ENCODE data around the gene NEDD9. TPM values are rescaled to one million over a fixed set of nuclear protein-coding genes. Genes with fewer than 3 reads are reported as not detected.

The NEDD9 gene
- polyA plus RNA-seq, 1 of the 3 experiments (the other 2 are of a cell fraction), result 7.4 TPM

DNA sequence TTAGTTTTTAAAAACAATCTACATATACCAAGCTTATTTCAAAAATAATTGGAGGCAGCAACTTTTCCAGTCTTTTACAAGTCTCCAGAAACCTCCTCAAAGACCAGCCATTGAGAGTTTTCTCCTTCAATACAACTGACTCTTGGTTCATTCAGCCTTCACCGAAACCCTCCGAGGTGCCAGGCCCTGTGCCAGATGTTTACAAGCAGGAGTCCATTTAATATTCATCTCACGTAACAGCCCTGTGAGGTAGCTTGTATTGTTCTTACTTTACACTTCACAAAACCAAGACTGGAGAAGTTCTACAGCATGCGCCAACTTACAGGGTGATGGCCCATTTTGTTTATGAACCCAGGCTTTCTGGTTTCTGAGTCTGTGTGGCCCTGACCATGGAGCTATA, 5.5 kb upstream of the NEDD9 start:
- H3K9me3 ChIP-seq, result no peaks in the 10 kb centered on the region
- H3K27me3 ChIP-seq (ENCODE audit: insufficient read depth), result no peaks in the 10 kb centered on the region
- H3K9ac ChIP-seq, result no peak overlapping the region
- H3K4me2 ChIP-seq, result no peak overlapping the region
- POLR2A ChIA-PET, result no interaction called here
- H3K9me2 ChIP-seq, result no peaks in the 10 kb centered on the region
- CTCF ChIA-PET, result interaction anchor here (1.3 to 1.7 kb wide), 3 partner anchors 9 to 258 kb away, joined by 3 to 5 read pairs (median 4); no protein-coding TSS in a partner anchor
- H3K79me2 ChIP-seq (ENCODE audit: insufficient read depth), result no peaks in the 10 kb centered on the region
- H4K20me1 ChIP-seq (ENCODE audit: insufficient read depth), result no peaks in the 10 kb centered on the region
- WGBS (ENCODE audit: low lambda C conversion rate), result 95% methylated on average over 4 of the region's 4 CpGs
- no peaks in the 10 kb centered on the region for H3K36me3 ChIP-seq (replicated peaks in 1 of 2; ENCODE audit: control insufficient read depth in 1 of 2, insufficient read depth in 2 of 2, low read length in 1 of 2)
- H3K4me1 ChIP-seq (ENCODE audit: control insufficient read depth in 1 of 2, insufficient read depth in 2 of 2, low read depth in 1 of 2, low read length in 1 of 2), result peaks cover 23 to 30% of the 10 kb centered on the region in 2 experiments; a peak in 3 of 4 replicates
- no peak overlapping the region for H2AFZ ChIP-seq (ENCODE audit: low read depth)
- H3K4me3 ChIP-seq (ENCODE audit: low read depth in 2 of 2, low read length in 1 of 2), result no peak overlapping the region
- TF ChIP-seq MEF2A (IDR thresholded peaks at IDR 0.05; ENCODE audit: borderline replicate concordance, low read depth), result no peak
- TF ChIP-seq, protein P1, sequence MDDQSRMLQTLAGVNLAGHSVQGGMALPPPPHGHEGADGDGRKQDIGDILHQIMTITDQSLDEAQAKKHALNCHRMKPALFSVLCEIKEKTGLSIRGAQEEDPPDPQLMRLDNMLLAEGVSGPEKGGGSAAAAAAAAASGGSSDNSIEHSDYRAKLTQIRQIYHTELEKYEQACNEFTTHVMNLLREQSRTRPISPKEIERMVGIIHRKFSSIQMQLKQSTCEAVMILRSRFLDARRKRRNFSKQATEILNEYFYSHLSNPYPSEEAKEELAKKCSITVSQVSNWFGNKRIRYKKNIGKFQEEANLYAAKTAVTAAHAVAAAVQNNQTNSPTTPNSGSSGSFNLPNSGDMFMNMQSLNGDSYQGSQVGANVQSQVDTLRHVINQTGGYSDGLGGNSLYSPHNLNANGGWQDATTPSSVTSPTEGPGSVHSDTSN (IDR thresholded peaks at IDR 0.05), result no peak
- no peak for TF ChIP-seq CHD2 (IDR thresholded peaks at IDR 0.05; ENCODE audit: low read length, partially characterized antibody)
- TF ChIP-seq NFIC (IDR thresholded peaks at IDR 0.05; ENCODE audit: borderline replicate concordance), result no peak
- TF ChIP-seq MXI1 (IDR thresholded peaks at IDR 0.05; ENCODE audit: low read depth, low read length), result no peak
- TF ChIP-seq GABPA (IDR thresholded peaks at IDR 0.05; ENCODE audit: low read depth), result no peak
- TF ChIP-seq, protein P2, sequence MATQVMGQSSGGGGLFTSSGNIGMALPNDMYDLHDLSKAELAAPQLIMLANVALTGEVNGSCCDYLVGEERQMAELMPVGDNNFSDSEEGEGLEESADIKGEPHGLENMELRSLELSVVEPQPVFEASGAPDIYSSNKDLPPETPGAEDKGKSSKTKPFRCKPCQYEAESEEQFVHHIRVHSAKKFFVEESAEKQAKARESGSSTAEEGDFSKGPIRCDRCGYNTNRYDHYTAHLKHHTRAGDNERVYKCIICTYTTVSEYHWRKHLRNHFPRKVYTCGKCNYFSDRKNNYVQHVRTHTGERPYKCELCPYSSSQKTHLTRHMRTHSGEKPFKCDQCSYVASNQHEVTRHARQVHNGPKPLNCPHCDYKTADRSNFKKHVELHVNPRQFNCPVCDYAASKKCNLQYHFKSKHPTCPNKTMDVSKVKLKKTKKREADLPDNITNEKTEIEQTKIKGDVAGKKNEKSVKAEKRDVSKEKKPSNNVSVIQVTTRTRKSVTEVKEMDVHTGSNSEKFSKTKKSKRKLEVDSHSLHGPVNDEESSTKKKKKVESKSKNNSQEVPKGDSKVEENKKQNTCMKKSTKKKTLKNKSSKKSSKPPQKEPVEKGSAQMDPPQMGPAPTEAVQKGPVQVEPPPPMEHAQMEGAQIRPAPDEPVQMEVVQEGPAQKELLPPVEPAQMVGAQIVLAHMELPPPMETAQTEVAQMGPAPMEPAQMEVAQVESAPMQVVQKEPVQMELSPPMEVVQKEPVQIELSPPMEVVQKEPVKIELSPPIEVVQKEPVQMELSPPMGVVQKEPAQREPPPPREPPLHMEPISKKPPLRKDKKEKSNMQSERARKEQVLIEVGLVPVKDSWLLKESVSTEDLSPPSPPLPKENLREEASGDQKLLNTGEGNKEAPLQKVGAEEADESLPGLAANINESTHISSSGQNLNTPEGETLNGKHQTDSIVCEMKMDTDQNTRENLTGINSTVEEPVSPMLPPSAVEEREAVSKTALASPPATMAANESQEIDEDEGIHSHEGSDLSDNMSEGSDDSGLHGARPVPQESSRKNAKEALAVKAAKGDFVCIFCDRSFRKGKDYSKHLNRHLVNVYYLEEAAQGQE (IDR thresholded peaks at IDR 0.05; ENCODE audit: low read depth, low read length), result no peak
- TF ChIP-seq EZH2phosphoT487 (IDR thresholded peaks at IDR 0.05; ENCODE audit: borderline replicate concordance, low read depth), result no peak
- TF ChIP-seq NRF1 (IDR thresholded peaks at IDR 0.05; ENCODE audit: low read depth, low read length), result no peak
- TF ChIP-seq, protein P3, sequence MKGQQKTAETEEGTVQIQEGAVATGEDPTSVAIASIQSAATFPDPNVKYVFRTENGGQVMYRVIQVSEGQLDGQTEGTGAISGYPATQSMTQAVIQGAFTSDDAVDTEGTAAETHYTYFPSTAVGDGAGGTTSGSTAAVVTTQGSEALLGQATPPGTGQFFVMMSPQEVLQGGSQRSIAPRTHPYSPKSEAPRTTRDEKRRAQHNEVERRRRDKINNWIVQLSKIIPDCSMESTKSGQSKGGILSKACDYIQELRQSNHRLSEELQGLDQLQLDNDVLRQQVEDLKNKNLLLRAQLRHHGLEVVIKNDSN (IDR thresholded peaks at IDR 0.05; ENCODE audit: borderline replicate concordance, low read depth), result no peak
- no peak for TF ChIP-seq POLR2AphosphoS5 (IDR thresholded peaks at IDR 0.05; ENCODE audit: low read depth, low read length)
- peaks cover under 1% of the 10 kb centered on the region for H3F3A ChIP-seq (replicated peaks; ENCODE audit: insufficient read depth)
- H3K27ac ChIP-seq (ENCODE audit: low read depth in 2 of 2, low read length in 1 of 2), result no peak overlapping the region
- no peak for DNase-seq

GRCh38 chr6:11237428-11237827, 5.0 kb upstream of the NEDD9 start:
- no peaks in the 10 kb centered on the region for H4K20me1 ChIP-seq (ENCODE audit: insufficient read depth)
- TF ChIP-seq RFX5 (IDR thresholded peaks at IDR 0.05; ENCODE audit: low read length), result no peak
- TF ChIP-seq EZH2phosphoT487 (IDR thresholded peaks at IDR 0.05; ENCODE audit: borderline replicate concordance, low read depth), result no peak
- TF ChIP-seq, protein P4, sequence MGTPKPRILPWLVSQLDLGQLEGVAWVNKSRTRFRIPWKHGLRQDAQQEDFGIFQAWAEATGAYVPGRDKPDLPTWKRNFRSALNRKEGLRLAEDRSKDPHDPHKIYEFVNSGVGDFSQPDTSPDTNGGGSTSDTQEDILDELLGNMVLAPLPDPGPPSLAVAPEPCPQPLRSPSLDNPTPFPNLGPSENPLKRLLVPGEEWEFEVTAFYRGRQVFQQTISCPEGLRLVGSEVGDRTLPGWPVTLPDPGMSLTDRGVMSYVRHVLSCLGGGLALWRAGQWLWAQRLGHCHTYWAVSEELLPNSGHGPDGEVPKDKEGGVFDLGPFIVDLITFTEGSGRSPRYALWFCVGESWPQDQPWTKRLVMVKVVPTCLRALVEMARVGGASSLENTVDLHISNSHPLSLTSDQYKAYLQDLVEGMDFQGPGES (IDR thresholded peaks at IDR 0.05; ENCODE audit: low read depth, low read length), result no peak
- CTCF ChIA-PET, result interaction anchor here (1.3 to 1.7 kb wide), 3 partner anchors 9 to 259 kb away, joined by 3 to 5 read pairs (median 4); no protein-coding TSS in a partner anchor
- POLR2A ChIA-PET, result no interaction called here
- H3K9ac ChIP-seq, result no peak overlapping the region
- no peak for DNase-seq
- H3K4me1 ChIP-seq (ENCODE audit: control insufficient read depth in 1 of 2, insufficient read depth in 2 of 2, low read depth in 1 of 2, low read length in 1 of 2), result peaks cover 23 to 25% of the 10 kb centered on the region in 2 experiments; a peak in 3 of 4 replicates
- WGBS (ENCODE audit: low lambda C conversion rate), result 88% methylated on average over 4 of the region's 4 CpGs
- no peaks in the 10 kb centered on the region for H3K9me3 ChIP-seq
- no peaks in the 10 kb centered on the region for H3K9me2 ChIP-seq
- H3K4me2 ChIP-seq, result no peak overlapping the region
- no peaks in the 10 kb centered on the region for H3K36me3 ChIP-seq (replicated peaks in 1 of 2; ENCODE audit: control insufficient read depth in 1 of 2, insufficient read depth in 2 of 2, low read length in 1 of 2)
- no peaks in the 10 kb centered on the region for H3K27me3 ChIP-seq (ENCODE audit: insufficient read depth)
- H3F3A ChIP-seq (replicated peaks; ENCODE audit: insufficient read depth), result peaks cover 3% of the 10 kb centered on the region
- H3K27ac ChIP-seq (ENCODE audit: low read depth in 2 of 2, low read length in 1 of 2), result no peak overlapping the region
- H2AFZ ChIP-seq (ENCODE audit: low read depth), result no peak overlapping the region
- H3K4me3 ChIP-seq (ENCODE audit: low read depth in 2 of 2, low read length in 1 of 2), result no peak overlapping the region
- no peaks in the 10 kb centered on the region for H3K79me2 ChIP-seq (ENCODE audit: insufficient read depth)
